HG03521 (cell line): ENCODE data around the gene CBS.
"Not testable (repeated sequence)": the region's sequence is repeated elsewhere in the genome, so short reads cannot be mapped to it uniquely, and the experiment has no call there.

ENCODE experiments used
- ATAC-seq: cut with Tn5 transposase; IDR thresholded peaks from one replicate; pipeline ENCODE4 v1.9.1; 2021; ENCODE audit warnings: mild to moderate bottlenecking, moderate library complexity; ENCODE audit not compliant: unreplicated experiment

Gene CBS

DNA sequence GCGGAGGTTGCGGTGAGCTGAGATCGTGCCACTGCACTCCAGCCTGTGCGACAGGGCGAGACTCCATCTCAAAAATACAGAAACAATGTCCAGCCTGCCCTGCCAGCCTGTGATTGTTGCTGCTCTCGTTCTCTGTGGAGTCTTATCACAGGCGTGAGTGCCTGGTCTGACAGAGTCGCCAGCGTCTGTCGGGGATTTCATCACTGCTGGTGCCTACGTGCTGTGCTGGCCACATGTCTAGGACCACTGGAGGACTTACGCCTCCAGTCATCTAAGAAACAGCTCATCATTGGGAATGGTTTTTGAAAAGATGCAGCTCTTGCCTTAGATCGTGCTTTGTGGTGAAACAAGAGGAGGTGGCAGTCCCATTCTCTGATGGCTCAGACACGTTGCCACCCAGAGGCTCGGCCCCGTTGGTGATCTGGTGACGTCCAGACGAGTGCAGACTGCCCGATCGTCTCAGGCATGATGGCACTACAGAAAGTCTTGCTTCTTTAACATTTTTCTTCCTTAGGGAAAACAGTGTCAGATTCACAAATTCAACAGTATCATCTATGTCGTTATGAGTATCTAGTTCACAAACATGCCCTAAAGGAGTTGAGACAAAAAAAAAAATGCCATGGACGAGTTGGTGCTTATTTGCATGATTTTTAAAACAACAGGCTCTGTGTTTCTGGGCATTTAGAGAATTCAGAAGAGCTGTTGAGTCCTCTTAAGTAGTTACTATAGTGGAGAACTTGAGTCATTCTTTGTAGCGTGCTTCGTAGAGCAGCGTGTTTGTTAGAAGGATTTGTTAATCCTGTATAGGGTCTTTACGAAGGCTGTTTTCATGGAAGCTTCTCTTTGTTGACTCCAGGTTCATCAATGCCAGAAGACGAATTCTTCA, 47.5 kb downstream of the CBS start:
- ATAC-seq = no peak

DNA sequence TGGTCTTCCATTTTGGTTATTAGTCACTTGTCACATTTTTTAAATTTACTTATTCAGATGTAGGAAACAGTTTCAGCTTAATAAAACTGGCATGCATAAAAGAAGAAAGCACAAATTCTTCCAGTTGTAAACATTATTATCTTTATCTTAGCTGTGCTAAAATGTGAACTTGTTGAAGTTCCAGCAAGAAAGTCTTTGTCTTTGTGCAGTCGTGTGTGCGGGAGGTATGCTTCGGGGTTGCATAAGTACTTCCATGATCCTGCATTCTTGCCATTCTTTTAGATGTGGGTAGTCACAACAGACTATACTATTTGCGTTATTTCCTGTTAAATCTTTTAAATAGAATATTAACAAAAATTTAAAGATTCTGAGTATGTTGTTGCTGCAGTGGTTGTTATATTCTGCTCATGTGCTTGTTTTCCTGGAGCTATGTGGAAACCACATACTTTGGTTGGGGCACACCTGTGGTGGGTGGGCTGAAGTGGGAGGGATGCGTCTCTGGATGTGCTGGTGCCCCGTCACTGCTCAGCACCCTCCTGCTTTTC, 49.9 kb downstream of the CBS start:
- ATAC-seq = no peak

DNA sequence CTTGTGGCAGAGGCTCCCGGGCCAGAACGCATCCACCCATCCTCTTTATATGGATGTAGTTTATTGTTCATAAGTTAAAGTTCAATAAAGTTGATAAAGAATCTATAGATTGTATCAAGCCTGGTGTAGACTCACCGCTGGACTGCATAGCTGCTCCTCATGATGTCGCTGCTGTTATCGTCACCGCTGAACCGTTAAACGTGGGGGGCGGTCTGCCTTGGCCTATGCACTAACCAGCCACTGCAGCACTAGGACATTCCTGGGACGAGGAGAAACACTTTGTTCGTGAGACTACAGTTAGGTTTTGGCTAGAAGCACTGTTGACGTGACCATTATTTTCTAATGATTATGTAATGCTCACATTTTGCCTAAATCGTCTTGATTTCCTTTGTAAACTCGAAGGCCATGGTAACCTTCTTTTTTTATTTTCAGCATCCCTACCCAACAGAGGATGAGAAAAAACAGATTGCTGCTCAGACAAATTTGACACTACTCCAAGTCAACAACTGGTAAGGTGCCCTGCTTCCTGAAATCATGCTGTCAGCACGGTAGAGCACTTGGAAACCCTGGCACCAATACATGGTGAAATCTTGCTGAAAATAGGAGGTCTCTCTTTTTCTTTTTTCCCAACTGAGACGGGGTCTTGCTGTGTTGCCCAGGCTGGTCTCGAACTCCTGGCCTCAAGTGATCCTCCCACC, 51.0 kb downstream of the CBS start:
- ATAC-seq = no peak

DNA sequence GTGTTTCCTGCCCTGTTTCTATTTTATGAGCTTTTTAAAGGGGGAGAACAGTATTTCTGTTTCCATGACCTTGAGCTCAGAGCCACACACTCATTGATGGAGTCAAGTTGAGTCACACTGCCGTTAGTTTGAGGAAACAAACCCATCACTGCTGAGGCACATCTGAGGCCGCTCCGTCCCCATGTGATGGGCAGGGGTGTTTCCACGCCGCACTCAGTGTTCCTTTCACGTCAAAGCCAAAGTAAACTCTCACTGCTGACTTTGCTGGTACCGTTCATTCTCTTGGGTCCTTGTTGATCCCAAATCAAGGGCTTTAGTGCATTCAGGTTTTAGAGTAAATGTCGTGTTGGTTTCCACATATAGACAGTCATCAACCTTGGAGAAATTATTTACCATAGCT, 52.5 kb downstream of the CBS start:
- ATAC-seq = no peak

DNA sequence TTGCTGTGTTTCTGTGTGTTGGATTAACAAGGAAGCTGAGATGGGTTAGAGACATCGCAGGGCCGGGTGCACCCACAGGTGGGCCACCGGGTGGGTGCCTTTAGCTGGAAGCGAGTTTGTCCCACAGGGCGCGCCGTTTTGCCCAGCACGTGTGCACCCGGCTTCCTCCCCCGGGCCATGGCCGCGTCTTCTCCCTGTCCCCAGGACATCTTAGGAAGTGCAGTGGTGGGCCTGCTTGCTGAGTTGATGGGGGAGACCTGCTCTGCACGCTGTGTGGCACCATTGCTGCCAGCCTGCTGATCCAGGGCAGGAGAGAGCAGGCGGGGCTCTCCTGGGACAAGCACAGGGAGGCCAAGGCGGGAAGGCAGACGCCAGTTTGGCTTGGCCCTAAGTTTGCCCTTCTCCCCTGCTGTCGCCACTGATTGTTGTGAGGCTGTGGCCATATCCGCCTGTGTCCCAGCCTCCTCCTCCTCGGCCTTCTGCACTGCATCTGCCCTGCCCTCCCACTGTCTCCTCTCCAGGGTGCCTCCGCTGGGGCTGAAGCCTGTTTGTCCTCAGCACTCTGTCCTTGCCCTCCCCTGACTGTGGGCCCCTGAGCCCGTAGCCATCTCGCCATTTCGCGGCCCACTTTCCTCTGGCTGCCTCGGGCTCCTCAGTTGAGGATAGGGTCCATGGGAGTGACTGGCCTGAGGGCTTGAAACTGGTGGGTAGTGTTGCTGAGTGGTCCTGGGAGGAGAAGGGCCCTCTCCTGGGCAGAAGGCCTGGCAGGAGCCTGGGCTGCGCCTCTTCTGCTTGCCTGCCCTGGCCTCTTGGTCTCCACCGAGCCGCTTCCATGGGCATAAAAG, 53.7 kb downstream of the CBS start:
- ATAC-seq = no peak

DNA sequence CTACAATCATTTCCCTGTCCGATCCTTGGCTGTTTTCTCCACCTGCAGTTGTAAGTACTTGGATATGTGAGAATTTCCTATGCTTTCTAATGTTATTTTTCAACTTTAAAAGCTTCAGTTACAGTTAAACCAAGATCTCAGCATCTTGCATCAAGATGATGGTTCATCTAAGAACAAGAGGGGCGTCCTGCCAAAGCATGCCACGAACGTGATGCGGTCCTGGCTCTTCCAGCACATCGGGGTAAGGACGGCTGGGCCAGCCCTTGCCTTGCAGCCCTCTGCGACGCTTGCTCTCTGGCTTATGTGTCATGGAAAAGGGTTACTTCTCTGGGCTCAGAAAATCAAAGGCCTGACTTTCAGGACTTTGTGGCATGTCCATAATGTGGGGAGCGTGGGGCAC, 54.4 kb downstream of the CBS start:
- ATAC-seq = no peak

DNA sequence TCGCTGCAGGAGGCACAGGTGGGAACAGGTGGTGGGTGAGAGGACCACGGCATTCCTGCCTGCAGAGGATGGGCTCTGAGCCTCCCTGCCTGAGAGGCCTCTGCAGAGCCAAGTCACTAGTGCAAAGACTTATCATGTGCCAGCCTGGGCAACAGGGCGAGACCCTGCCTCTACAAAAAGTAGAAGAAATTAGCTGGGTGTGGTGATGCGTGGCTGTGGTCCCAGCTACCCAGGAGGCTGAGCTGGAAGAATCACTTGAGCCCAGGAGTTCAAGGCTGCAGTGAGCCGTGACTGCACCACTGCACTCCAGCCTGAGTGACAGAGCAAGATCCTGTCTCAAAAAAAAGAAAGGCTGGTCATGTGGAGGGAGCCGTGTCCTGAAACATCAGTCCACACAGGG, 54.9 kb downstream of the CBS start:
- no peak for ATAC-seq

DNA sequence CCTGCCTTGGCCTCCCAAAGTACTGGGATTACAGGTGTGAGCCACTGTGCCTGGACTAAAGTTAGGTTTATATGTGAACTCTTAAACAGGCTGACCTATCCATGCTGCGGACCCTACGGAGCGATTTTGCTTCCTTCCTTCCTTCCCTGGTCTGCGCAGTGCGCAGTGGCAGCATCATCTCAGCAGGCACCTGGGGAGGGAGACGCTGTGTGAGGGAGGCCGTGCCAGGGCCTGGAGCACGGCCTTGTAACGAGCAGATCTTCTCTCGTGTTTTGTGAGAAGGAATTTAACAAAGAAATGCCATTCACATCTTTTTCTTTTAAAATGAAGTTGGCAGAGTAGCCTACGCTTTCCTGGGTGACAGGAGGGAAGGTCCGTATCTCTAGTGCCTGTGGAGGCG, 55.5 kb downstream of the CBS start:
- ATAC-seq = no peak

DNA sequence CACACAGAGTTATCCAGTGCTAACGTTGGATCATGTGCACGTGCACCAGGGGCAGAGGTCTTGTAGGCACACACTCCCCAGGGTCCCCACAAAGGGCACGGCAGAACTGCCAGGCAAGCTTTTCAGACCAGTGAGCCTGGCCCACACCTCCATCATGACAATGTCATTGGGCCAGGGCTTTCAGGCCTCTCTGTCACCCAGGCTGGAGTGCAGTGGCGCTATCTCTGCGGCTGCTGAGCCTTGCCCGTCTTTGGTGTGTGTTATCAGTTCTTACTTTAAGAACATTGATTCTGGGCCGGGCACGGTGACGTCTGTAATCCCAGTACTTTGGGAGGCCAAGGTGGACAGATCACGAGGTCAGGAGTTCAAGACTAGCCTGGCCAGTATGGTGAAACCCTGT, 57.1 kb downstream of the CBS start:
- no peak for ATAC-seq

DNA sequence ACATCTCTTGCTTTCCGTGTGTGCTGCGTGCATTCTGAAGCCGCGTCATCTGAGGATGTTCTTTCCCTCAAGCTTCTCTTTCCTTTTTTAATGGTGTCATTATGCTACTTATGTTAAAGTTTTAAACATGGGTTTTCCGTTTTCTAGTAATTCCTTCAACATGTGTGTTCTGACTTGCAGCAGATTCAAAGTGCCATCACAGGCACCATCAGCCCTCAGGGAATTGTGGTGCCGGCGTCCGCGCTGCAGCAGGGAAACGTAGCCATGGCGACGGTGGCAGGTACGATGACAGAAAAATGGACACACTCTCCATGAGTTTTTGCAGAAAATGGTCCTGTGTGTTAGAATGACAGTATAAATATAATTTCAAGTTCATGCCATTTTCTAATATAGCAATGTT, 58.9 kb downstream of the CBS start:
- ATAC-seq = no peak

DNA sequence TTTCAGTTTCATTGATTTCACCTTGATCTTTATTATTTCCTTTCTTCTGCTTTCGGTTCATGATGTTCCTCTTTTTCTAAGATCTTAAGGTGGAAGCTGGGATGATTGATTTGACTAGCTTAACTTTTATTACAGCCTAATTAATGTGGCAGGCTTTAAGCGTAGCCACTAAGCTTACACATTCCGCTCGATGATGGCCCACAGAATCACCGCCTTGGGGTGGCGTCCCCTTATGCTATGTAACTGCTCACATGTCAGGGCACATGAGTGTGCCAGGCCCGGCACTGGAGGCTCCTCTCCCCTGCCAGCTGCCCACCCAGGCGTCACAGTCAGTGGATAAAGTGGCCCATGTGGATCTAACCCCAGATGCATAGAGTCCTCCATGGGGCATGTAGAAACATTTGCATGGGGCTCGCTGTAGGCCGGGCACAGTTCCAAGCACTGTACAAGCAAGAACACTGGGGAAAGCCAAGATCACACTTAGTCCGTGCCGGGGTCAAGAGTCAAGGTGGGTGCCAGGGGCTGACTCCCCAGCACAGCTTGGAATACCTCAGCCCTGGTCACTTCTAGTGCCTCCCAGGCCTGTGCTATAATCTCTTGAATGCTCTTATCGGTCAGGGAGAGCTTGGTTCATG, 59.6 kb downstream of the CBS start:
- no peak for ATAC-seq

DNA sequence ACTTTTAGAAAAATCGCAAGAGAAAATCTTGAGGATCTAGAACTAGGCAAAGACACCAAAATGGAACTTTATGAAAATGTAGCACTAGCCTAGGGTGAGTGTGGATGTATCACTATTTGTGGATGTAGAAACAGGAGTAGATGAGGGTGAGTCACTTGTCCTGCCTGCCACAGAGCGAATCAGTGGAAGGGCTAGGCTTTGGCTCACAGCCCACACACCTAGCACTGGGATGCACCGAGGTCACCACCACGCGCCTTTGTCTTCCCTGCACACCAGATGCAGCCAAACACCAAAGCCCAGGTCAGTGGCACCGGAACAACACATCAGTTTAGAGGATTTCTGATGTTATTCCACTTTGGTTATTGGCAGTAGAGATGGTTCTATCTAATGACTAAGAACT, 63.0 kb downstream of the CBS start:
- ATAC-seq = no peak

DNA sequence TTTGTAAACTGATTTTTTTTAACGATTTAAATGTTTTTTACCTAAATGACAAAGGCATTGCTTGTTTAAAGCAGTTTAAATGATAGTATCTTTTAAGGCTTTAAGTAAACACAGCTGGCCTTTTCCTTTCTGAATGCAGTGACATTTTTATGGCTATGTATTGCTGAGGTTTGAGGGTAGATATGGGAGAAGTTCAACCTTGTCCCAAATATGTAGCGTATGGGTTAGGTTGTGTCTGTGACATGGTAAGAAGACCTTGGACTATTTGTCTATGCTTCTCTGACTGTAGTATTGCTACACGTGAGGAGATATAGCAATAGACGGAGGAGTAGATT, 68.8 kb downstream of the CBS start:
- no peak for ATAC-seq

DNA sequence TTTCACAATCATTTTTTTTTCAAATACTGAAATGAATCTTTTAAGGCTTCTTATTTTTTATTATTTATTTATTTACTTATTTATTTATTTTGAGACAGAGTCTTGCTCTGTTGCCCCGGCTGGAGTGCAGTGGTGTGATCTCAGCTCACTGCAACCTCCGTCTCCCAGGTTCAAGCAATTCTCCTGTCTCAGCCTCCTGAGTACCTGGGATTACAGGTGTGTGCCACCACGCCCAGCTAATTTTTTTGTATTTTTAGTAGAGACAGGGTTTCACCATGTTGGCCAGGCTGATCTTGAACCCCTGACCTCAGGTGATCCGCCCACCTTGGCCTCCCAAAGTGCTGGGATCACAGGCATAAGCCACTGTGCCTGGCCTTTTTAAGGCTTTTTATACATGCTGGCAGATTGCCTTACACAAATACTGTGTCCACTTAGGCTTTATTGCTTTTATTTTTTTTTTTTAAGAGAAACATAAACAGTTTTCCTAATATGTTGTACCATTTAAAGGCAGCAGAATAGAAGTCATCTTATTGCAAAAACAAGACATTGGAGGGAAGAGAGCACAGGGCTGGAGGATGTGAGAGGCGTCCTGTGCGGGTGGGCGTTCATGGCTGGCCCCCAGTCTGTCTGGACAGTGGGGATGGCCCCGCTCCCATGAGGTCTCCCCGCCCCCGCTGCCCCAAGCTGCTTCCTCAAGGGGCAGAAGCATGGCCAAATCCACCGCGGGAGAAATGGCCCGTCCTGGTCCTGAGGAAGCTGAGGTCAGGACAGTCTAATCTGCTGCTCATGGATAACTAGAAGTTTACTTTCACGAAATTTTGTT, 69.4 kb downstream of the CBS start:
- not testable (repeated sequence) for ATAC-seq

DNA sequence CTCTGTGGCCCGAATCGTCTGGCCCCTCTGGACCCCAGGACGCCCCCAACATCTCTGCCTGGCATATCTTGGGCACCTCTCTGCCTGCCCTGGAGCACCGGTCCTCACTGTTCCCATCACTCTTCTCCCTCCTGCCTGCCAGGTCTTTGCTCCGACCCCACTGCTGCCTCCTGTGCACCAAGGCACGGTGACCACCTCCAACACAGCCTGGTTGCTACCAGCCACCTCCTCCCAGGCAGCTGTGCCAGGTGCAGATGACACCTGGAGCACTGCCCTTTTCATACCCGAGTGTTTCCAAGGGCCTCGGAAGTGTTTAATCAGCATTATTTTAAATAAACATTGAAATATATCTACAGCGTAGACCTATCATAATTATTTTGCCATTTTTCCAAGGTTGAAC, 70.0 kb downstream of the CBS start:
- ATAC-seq = no peak

DNA sequence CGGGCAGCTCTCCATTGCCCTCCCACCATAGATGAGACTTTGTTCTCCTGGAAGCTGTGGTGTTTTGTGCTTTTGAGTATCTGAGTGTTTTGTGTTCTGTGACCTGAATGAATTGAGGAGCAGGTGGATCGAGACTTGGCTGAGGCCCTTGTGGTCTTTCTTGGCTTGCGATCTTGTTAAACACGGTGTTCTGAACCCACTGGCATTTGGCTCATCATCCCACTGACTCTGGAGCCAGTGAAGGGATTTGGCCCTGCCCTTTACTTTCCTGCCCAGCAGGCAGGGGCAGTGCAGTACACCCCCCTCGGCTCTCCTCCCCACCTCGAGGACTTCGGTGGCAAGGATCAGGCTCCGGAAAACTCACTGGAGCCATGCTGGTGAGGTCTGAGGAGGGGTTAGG, 70.7 kb downstream of the CBS start:
- no peak for ATAC-seq
